ENCODE data around the gene TRIM27.

GRCh38 chr6:28901831-28902230 is 22.0 kb downstream of the TRIM27 start:
- TF ChIP-seq POLR2AphosphoS5 (IDR thresholded peaks at IDR 0.05; ENCODE audit: insufficient read depth in 1 of 2, low read depth in 1 of 2), result no peak
- no peak for TF ChIP-seq POLR2A (IDR thresholded peaks at IDR 0.05)
- no peak for TF ChIP-seq CTCF (IDR thresholded peaks at IDR 0.05)
